GM19372 (cell line): Measurements from ENCODE around the gene ATL3.
"Not testable (repeated sequence)": the region's sequence is repeated elsewhere in the genome, so short reads cannot be mapped to it uniquely, and the experiment has no call there.

Experiments used
- ATAC-seq: cut with Tn5 transposase; IDR thresholded peaks from one replicate; pipeline ENCODE4 v1.9.1; 2021; ENCODE audit warnings: mild to moderate bottlenecking, low read depth, moderate library complexity; ENCODE audit not compliant: unreplicated experiment

Gene ATL3

GRCh38 chr11:63629426-63629825 lies 41.8 kb downstream of the ATL3 start:
- no peak for ATAC-seq

DNA sequence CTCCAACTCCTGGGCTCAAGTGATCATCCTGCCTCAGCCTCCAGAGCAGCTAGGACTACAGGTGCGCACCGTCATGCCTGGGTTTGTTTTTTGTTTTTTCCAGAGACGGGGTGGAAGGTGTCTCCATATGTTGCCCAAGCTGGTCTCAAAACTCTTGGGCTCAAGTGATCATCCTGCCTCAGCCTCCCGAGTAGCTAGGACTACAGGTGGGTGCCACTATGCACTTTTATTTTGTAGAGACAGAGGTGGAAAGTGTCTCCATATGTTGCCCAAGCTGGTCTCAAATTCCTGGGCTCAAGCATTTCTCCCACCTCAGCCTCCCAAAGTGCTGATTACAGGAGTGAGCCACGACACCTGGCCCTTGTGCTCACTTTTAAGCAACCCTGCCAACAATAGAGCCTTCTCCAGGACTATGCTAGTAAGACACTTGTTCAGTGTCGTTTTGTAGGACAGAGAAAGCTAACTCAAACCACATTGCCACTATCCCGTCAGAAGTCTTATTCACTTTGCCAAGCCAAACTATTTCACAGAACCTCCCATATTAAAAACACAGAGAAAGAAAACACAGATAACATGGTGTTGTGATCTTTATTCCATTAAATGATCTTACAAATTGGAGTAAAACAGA lies 47.5 kb downstream of the ATL3 start:
- no peak for ATAC-seq

GRCh38 chr11:63622323-63622722 lies 48.9 kb downstream of the ATL3 start:
- ATAC-seq: no peak

DNA sequence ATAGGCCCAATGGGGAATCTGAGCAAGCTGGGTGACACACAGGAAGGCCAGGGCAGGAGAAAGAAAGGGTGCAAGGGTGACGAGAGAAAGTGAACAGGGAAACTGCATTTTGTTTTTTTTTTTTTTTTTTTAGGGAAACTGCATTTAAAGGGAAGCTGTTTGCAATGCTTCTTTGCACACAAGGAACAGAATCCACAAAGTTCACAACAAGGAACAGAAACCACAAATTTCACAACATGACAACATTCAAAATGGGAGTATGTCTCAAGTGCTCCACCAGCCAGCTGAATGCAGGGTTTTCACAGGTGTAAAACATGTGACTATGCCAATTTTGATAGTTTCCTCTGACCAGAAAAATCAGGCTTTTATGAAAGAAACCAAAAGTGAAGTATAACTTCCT lies 50.1 kb downstream of the ATL3 start:
- ATAC-seq: no peak

DNA sequence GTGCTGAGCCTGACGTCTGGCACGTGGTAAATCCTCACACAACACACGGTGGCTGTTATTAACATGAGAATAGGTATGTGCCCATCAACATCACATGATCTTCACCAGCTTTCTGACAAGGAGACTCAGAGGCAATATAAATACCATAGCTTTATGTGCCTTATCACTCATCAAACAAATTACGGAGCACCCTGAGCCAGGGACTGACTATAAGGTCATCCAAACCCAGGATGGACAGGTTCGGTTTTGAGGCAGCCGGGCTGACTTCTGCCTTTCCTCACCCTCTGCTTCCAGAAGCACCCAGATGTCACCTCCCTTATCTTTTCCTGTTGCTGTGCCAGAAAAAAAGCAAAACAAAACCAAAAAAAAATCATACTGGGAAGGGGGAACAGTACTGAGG lies 51.2 kb downstream of the ATL3 start:
- ATAC-seq: no peak

DNA sequence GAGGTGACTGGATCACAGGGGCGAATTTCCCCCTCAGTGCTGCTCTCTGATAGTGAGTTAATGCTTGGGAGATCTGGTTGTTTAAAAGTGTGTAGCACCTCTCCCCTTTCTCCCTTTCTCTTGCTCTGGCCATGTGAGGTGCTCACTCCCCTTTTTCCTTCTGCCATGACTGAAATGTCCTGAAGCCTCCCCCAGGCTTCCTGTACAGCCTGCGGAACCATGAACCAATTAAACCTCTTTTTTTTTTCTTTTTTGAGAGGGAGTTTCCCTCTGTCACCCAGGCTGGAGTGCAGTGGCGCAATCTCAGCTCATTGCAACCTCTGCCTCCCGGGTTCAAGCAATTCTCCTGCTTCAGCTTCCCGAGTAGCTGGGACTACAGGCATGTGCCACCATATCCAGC lies 53.5 kb downstream of the ATL3 start:
- ATAC-seq: not testable (repeated sequence)

- no peak for ATAC-seq
Observed at GRCh38 chr11:63616953-63617352, 54.2 kb downstream of the ATL3 start.

GRCh38 chr11:63614136-63614671 lies 57.0 kb downstream of the ATL3 start, which contains the start of gene PLAAT3:
Gene PLAAT3, minus strand, starts transcription at chr11:63614433. Its CDS starts 419 bp downstream, at chr11:63614014.
- ATAC-seq: no peak

- ATAC-seq: no peak
Observed at GRCh38 chr11:63613517-63614135, 57.5 kb downstream of the ATL3 start.

DNA sequence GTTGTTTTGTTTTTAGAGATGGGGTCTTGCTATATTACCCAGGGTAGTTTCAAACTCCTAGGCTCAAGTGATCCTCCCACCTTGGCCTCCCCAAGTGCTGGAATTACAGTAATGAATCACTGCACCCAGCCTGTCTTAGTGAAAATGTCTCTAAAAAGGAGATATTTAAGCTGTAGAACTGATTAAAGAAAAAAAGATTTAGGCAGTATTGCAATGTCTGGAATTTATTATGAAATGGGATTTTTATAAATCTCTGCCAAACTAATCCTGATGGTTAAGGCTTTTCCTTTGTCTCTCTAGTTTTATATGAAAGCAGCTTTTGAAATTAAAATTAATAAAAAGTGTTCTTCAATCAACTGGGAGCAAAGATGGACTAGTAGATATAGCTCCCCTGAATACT lies 59.0 kb downstream of the ATL3 start:
- ATAC-seq: no peak

DNA sequence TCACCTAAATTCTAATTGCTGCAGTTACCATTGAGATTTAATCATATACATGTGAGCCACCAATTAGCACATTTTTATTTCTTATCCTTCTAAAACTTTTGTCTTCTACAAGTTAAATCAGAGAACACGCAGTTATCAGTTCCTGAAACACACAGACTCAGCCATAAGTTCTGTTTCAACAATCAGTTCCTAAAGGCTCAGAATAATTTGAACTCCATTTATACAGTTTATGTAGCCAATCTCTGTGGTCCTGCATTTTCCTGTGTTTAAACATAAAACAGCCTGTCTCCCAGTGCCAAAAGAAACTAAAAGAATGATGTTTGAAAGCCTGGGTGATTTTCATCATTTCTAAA lies 59.8 kb downstream of the ATL3 start:
- no peak for ATAC-seq

DNA sequence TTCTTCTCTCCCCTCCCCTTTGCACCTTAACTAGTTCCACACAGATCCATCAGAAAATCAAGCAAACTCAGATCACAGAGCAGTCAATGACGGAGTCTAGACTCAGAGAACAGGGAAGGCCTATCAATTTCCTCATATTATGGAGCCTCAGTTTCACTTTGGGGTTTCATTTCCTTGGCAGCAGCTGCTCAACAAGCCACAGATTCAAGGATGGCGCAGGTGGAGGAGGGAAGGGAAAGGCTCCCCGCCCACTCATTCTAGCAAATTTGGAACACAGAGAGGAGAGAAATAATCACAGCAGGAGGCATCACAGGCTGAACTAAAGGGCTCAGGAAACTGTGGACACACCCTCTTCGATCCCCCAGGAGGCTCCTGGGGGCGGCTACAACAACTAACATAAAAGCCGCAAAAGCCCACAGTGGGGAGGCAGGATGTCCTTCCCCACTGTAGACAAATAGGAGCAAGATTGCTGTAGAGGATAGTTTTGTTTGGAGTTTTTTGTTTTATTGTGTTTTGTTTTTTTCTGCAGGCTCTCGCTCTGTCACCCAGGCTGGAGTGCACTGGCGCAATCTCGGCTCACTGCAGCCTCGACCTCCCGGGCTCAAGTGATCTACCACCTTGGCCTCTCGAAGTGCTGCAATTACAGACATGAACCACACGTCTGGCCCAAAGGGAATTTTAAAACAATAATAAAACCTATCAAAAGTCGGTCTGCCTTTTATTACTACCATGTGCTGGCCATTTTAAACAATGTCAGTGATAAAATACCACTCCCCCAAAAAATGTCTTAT lies 60.4 kb downstream of the ATL3 start:
- no peak for ATAC-seq

- no peak for ATAC-seq
Observed at GRCh38 chr11:63609971-63610580, 61.1 kb downstream of the ATL3 start.

DNA sequence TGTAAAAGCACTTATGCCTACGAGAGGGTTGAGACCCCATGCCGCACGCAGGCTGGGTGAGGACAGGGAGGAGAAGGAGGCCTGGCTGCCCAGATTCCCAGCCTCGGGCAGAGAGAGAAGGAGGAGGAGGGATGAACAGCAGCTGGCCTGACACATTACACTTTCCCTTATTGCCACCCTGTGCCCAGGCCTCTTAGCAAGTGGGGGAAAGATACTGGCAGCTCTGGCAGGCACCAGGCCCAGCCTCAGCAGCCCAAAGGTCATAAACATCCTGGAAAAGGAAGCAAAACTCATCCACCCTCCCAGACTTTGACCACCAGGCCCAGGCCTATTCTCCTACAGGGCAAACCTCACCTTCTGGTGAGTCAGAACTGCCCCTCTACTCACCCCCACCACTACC lies 61.6 kb downstream of the ATL3 start:
- ATAC-seq: no peak

GRCh38 chr11:63608353-63609345 lies 62.5 kb downstream of the ATL3 start:
- no peak for ATAC-seq

GRCh38 chr11:63603180-63603518 lies 68.0 kb downstream of the ATL3 start:
- no peak for ATAC-seq

- not testable (repeated sequence) for ATAC-seq
Observed at GRCh38 chr11:63602290-63603179, 68.6 kb downstream of the ATL3 start.

DNA sequence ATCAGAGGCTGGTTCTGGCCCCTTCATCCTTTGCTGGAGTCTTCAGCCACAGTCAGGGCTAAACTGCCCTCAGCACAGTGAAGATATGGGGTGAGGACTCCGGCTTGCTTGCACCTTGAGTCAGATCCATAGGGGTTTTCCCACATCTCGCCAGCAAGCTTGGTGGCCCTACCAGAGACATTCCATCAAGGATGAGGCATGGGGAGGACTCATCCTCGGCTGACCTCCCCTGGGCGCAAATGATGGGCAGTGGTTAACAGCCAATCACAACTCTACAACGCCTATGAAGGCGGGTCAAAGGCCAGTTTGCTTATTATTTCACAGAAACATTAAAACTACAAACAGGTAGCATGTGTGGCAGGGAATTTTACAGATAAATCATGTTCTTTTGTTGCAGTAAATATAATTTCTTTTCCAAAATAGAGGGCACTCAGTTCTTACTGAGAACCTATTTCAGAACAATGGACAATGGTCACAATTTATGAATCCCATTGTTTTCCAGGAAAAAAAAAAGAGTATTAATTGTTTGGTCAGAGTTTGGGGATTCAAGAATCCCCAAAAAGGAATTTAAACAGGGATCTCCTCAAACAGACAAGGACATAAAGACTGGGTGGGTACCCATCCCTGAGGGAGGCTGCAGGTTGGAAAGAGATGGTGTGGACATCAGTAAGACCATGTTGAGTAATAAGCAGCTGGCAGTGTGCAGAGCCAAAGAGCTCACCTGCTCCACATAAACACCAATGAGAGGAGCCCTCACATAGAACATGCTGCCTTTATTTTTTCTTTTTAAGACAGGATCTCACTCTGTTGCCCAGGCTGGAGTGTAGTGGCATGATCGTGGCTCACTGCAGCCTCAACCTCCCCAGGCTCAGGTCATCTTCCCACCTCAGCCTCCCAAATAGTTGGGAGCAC lies 71.7 kb downstream of the ATL3 start:
- ATAC-seq: no peak
